ENCODE data around the gene OXGR1.

Gene OXGR1

DNA sequence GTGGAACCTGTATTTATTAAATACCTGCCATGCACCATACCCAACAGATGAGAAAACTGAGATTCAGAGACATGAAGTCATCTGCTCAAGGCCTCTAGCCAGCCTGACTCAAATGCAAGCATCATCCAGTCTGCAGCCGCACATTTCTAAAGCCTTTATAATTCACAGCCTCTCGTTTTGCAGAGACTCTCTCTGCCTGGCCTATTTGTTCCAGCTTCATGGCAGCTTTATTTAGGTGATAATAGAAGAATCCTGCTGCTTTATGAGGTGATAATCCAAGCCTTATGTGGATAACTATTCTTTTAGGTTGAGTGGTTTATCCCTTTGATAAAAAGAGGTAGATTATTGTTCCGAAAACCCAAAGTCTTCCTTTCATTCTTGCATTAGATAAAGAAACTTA lies 58.4 kb downstream of the OXGR1 start:
- no peaks in the 10 kb centered on the region for H3K36me3 ChIP-seq
- H3K27me3 ChIP-seq, result no peaks in the 10 kb centered on the region
- H3K4me3 ChIP-seq (ENCODE audit: low read depth in 1 of 2, low read length in 1 of 2), result no peak overlapping the region
- no peaks in the 10 kb centered on the region for H3K4me1 ChIP-seq (ENCODE audit: control insufficient read depth in 1 of 2, insufficient read depth in 1 of 2, low read depth in 1 of 2, low read length in 1 of 2)
- H3K27ac ChIP-seq, result no peak overlapping the region
- no peaks in the 10 kb centered on the region for H3K9me3 ChIP-seq
- TF ChIP-seq, protein P1, sequence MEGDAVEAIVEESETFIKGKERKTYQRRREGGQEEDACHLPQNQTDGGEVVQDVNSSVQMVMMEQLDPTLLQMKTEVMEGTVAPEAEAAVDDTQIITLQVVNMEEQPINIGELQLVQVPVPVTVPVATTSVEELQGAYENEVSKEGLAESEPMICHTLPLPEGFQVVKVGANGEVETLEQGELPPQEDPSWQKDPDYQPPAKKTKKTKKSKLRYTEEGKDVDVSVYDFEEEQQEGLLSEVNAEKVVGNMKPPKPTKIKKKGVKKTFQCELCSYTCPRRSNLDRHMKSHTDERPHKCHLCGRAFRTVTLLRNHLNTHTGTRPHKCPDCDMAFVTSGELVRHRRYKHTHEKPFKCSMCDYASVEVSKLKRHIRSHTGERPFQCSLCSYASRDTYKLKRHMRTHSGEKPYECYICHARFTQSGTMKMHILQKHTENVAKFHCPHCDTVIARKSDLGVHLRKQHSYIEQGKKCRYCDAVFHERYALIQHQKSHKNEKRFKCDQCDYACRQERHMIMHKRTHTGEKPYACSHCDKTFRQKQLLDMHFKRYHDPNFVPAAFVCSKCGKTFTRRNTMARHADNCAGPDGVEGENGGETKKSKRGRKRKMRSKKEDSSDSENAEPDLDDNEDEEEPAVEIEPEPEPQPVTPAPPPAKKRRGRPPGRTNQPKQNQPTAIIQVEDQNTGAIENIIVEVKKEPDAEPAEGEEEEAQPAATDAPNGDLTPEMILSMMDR (IDR thresholded peaks at IDR 0.05), result no peak

Data from neutrophil (primary cell).